DND-41 (cell line): ENCODE data around the gene PIP4K2A.

Experiments
- CTCF ChIP-seq: IDR thresholded peaks from 2 replicates; pipeline ENCODE4 v1.5.1; 2012; ENCODE audit warnings: borderline replicate concordance, low read length, moderate library complexity, mild to moderate bottlenecking; ENCODE audit not compliant: poor library complexity, severe bottlenecking; ENCODE audit errors: extremely low read depth
- EZH2 ChIP-seq: IDR thresholded peaks from 3 replicates; pipeline ENCODE4 v1.6.1; 2012; ENCODE audit warnings: borderline replicate concordance, low read depth, mild to moderate bottlenecking, moderate library complexity, low read length, inconsistent platforms; ENCODE audit not compliant: severe bottlenecking

DNA sequence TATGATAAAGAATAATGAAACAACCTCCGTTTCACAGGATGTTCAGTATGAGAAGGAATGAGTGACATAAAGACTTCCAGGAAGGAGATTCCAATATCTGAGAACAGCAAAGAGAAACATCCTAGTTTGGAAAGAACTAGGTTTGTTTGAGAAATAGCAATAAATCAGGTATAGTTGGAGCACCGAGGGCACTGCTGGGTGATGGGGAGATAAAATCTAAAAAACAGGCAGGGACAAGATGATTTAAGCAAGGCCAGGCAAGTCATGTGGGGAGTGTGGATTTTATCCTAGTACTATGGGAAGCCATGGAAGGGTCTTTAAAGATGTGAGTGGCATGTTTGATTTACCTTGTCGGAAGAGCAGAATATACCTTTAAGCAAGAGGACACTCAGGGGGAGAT, 199.4 kb downstream of the PIP4K2A start:
- no peak for TF ChIP-seq CTCF
- no peak for TF ChIP-seq EZH2
